Mesenchymal stem cell (in vitro differentiated cells and primary cell): Measurements from ENCODE around the gene UBE2L3.
"Not testable (repeated sequence)": the region's sequence is repeated elsewhere in the genome, so short reads cannot be mapped to it uniquely, and the experiment has no call there.

Experiments
- DNase-seq: peaks from one replicate; pipeline ENCODE4 v3.0.0-alpha.2; 2013
- H2AFZ ChIP-seq: one replicate; pipeline ENCODE4 v1.6.1; 2013; ENCODE audit warnings: low read depth, mild to moderate bottlenecking, control low read depth, inconsistent platforms, low read length, moderate library complexity
- H2AK5ac ChIP-seq: 2 replicates; pipeline ENCODE4 v1.6.1; 2013; ENCODE audit warnings: low read length, moderate library complexity, mild to moderate bottlenecking, inconsistent platforms; ENCODE audit not compliant: severe bottlenecking
- H2BK120ac ChIP-seq: one replicate; pipeline ENCODE4 v1.6.1; 2013; ENCODE audit warnings: low read depth, mild to moderate bottlenecking, inconsistent platforms, low read length, moderate library complexity
- H2BK12ac ChIP-seq, 2 experiments: one replicate each; pipeline ENCODE4 v1.6.1; 2013; ENCODE audit warnings: inconsistent platforms in 2 of 2, low read length in 2 of 2, mild to moderate bottlenecking in 2 of 2, moderate library complexity in 2 of 2, control low read depth in 1 of 2
- H2BK15ac ChIP-seq: one replicate; pipeline ENCODE4 v1.6.1; 2013; ENCODE audit warnings: mild to moderate bottlenecking, low read depth, inconsistent platforms; ENCODE audit not compliant: poor library complexity, severe bottlenecking
- H2BK5ac ChIP-seq: 2 replicates; pipeline ENCODE4 v1.6.1; 2013; ENCODE audit warnings: low read depth, mild to moderate bottlenecking, low read length, control low read depth, inconsistent platforms; ENCODE audit not compliant: poor library complexity, severe bottlenecking
- H3K14ac ChIP-seq, 2 experiments: one replicate each; pipeline ENCODE4 v1.6.1; 2013; ENCODE audit warnings: inconsistent platforms in 2 of 2, low read length in 2 of 2, control low read depth in 1 of 2, mild to moderate bottlenecking in 1 of 2, moderate library complexity in 1 of 2
- H3K18ac ChIP-seq, 2 experiments: one replicate each; pipeline ENCODE4 v1.6.1; 2013; ENCODE audit warnings: inconsistent platforms in 2 of 2, low read length in 2 of 2, control low read depth in 1 of 2, low read depth in 1 of 2, mild to moderate bottlenecking in 1 of 2
- H3K23ac ChIP-seq, 2 experiments: one replicate each; pipeline ENCODE4 v1.6.1; 2013; ENCODE audit warnings: inconsistent platforms in 2 of 2, low read length in 2 of 2, mild to moderate bottlenecking in 2 of 2, moderate library complexity in 2 of 2, control low read depth in 1 of 2
- H3K27ac ChIP-seq: 2 replicates; pipeline ENCODE4 v1.5.1; 2013; ENCODE audit warnings: mild to moderate bottlenecking, moderate library complexity, low read length, control low read depth, inconsistent platforms; ENCODE audit not compliant: poor library complexity, severe bottlenecking
- H3K27me3 ChIP-seq, 2 experiments: 2 replicates each; pipeline versions ENCODE4 v1.6.1 to v1.7.0; 2013; ENCODE audit warnings: low read length in 2 of 2, mild to moderate bottlenecking in 2 of 2, moderate library complexity in 2 of 2, control low read depth in 1 of 2, inconsistent platforms in 1 of 2; ENCODE audit not compliant: control insufficient read depth in 1 of 2, insufficient read depth in 1 of 2
- H3K36me3 ChIP-seq, 2 experiments: 2 replicates each; pipeline versions ENCODE4 v1.6.1 to v1.7.0; 2013; ENCODE audit warnings: low read length in 2 of 2, control low read depth in 1 of 2, inconsistent platforms in 1 of 2, low read depth in 1 of 2, mild to moderate bottlenecking in 1 of 2; ENCODE audit not compliant: insufficient read depth in 2 of 2, control insufficient read depth in 1 of 2
- H3K4ac ChIP-seq, 2 experiments: one replicate each; pipeline ENCODE4 v1.6.1; 2013; ENCODE audit warnings: inconsistent platforms in 2 of 2, low read length in 2 of 2, mild to moderate bottlenecking in 2 of 2, moderate library complexity in 2 of 2, control low read depth in 1 of 2, low read depth in 1 of 2
- H3K4me1 ChIP-seq: 2 replicates; pipeline ENCODE4 v1.6.1; 2013; ENCODE audit warnings: low read depth, low read length, control low read depth; ENCODE audit not compliant: control insufficient read depth, insufficient read depth
- H3K4me2 ChIP-seq: 2 replicates; pipeline ENCODE4 v1.6.1; 2013; ENCODE audit warnings: low read length, mild to moderate bottlenecking, inconsistent platforms; ENCODE audit not compliant: poor library complexity, severe bottlenecking
- H3K4me3 ChIP-seq, 2 experiments: 2 replicates each; pipeline versions ENCODE4 v1.5.1 to v1.7.0; 2013; ENCODE audit warnings: low read length in 2 of 2, mild to moderate bottlenecking in 2 of 2, control low read depth in 1 of 2, low read depth in 1 of 2; ENCODE audit not compliant: insufficient read depth in 1 of 2
- H3K79me1 ChIP-seq: replicated peaks from 2 replicates; pipeline ENCODE4 v1.6.1; 2013; ENCODE audit warnings: mild to moderate bottlenecking, control low read depth, low read length, inconsistent platforms; ENCODE audit not compliant: poor library complexity, severe bottlenecking
- H3K9ac ChIP-seq: 2 replicates; pipeline ENCODE4 v1.7.0; 2013; ENCODE audit warnings: mild to moderate bottlenecking, low read length, moderate library complexity
- H3K9me3 ChIP-seq: 2 replicates; pipeline ENCODE4 v1.7.0; 2013; ENCODE audit warnings: mild to moderate bottlenecking, low read length; ENCODE audit not compliant: control insufficient read depth
- H4K8ac ChIP-seq: one replicate; pipeline ENCODE4 v1.6.1; 2013; ENCODE audit warnings: inconsistent platforms, mild to moderate bottlenecking, low read length, moderate library complexity
- H4K91ac ChIP-seq: one replicate; pipeline ENCODE4 v1.6.1; 2013; ENCODE audit warnings: mild to moderate bottlenecking, low read length, inconsistent platforms
- WGBS: methylation state at CpG from one replicate; pipeline ENCODE4 v1.1.7; 2013; ENCODE audit warnings: mixed read lengths; 5-methylcytosine and 5-hydroxymethylcytosine counted together

UBE2L3 gene

GRCh38 chr22:21645513-21645912, 78.0 kb downstream of the UBE2L3 start:
- H3K36me3 ChIP-seq: peaks cover 3 to 26% of the 10 kb centered on the region in 2 experiments
- not testable (repeated sequence) for H3K27ac ChIP-seq, H2BK12ac ChIP-seq, H3K27me3 ChIP-seq, H2BK5ac ChIP-seq, H3K14ac ChIP-seq, H3K4me2 ChIP-seq, H2BK120ac ChIP-seq, H2AFZ ChIP-seq, H4K91ac ChIP-seq, H3K4me3 ChIP-seq, H3K9ac ChIP-seq, H2BK15ac ChIP-seq, H4K8ac ChIP-seq, H3K4ac ChIP-seq, DNase-seq, H2AK5ac ChIP-seq, H3K9me3 ChIP-seq, H3K23ac ChIP-seq, H3K18ac ChIP-seq
- peaks cover 17% of the 10 kb centered on the region for H3K4me1 ChIP-seq
- WGBS: 94% methylated on average over 5 of the region's 6 CpGs
- H3K79me1 ChIP-seq: peaks cover 20% of the 10 kb centered on the region

DNA sequence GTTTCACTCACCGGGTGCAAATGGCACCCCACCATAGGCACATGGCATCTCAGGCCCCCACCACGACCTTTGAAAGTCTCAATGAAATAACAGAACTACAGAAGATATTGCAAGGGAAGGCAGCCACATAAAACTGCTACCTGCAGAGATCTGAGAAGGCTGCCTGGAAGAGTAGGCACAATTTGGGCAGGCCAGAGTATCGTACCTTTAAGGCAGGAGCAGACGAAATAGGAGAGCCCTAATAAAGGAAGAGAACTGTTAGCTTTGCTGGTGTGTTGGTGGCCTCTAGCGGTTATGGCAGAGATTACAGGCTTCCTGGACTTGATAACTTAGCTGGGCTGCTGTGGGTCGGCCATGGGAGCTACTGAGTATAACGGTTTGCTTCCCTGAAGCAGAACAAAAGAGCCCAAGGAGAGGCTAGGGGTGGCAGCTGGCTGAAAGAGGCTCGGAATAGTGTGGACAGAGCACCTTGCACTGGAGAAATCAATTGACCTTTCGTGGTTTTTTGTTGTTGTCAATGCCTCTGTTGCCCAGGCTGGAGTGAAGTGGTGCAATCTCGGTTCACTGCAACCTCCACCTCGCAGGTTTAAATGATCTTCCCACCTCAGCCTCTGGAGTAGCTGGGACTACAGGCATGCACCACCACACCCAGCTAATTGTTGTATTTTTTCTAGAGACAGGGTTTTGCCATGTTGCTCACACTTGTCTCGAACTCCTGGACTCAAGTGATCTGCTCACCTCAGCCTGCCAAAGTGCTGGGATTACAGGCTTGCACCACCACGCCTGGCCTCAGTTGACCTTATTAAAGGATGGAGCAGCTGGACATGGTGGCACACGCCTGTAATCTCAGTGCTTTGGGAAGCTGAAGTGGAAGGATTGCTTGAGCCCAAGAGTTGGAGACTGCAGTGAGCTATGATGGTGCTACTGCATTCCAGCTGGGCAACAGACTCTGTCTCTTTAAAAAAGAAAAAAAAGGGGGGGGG, 79.4 kb downstream of the UBE2L3 start:
- no peak overlapping the region for H2AFZ ChIP-seq
- H3K4me3 ChIP-seq: no peak overlapping the region
- no peak overlapping the region for H2AK5ac ChIP-seq
- H2BK15ac ChIP-seq: no peak overlapping the region
- H4K91ac ChIP-seq: no peak overlapping the region
- H3K23ac ChIP-seq: peak overlapping the region in 1 of 2 experiments; percentile 26
- no peak overlapping the region for H3K4ac ChIP-seq
- no peak overlapping the region for H2BK12ac ChIP-seq
- no peak overlapping the region for H2BK5ac ChIP-seq
- H3K36me3 ChIP-seq: peaks cover 3 to 26% of the 10 kb centered on the region in 2 experiments
- H3K9me3 ChIP-seq: no peaks in the 10 kb centered on the region
- peaks cover 20% of the 10 kb centered on the region for H3K79me1 ChIP-seq
- no peak overlapping the region for H3K9ac ChIP-seq
- no peak overlapping the region for H3K4me2 ChIP-seq
- no peaks in the 10 kb centered on the region for H3K27me3 ChIP-seq
- no peak overlapping the region for H3K14ac ChIP-seq
- DNase-seq: peak; percentile 84
- H3K27ac ChIP-seq: no peak overlapping the region
- no peak overlapping the region for H2BK120ac ChIP-seq
- H3K18ac ChIP-seq: no peak overlapping the region
- peak overlapping the region; percentile 79 for H4K8ac ChIP-seq
- peaks cover 21% of the 10 kb centered on the region for H3K4me1 ChIP-seq
- WGBS: 49% methylated on average over 14 of the region's 14 CpGs

DNA sequence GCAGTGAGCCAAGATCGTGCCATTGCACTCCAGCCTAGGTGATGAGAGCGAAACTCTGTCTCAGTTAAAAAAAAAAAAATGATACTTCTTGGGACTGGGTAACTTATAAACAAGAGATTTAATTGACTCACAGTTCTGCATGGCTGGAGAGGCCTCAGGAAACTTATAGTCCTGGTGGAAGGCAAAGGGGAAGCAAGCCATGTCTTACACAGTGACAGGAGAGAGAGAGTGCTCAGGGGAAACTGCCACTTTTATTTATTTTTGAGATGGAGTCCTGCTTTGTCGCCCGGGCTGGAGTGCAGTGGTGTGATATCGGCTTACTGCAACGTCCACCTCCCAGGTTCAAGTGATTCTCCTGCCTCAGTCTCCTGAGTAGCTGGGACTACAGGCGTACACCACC, 82.8 kb downstream of the UBE2L3 start:
- H2BK12ac ChIP-seq: no peak overlapping the region
- no peaks in the 10 kb centered on the region for H3K9me3 ChIP-seq
- no peak overlapping the region for H2AK5ac ChIP-seq
- no peak overlapping the region for H3K18ac ChIP-seq
- no peak overlapping the region for H2AFZ ChIP-seq
- WGBS: 90% methylated on average over 7 of the region's 7 CpGs
- H4K91ac ChIP-seq: no peak overlapping the region
- no peak overlapping the region for H3K23ac ChIP-seq
- no peak overlapping the region for H3K27ac ChIP-seq
- H2BK15ac ChIP-seq: no peak overlapping the region
- H3K79me1 ChIP-seq: peaks cover 17% of the 10 kb centered on the region
- no peak overlapping the region for H3K4me2 ChIP-seq
- no peaks in the 10 kb centered on the region for H3K27me3 ChIP-seq
- no peak overlapping the region for H2BK5ac ChIP-seq
- H3K36me3 ChIP-seq: peaks cover 9 to 25% of the 10 kb centered on the region in 2 experiments
- peaks cover 16% of the 10 kb centered on the region for H3K4me1 ChIP-seq
- no peak overlapping the region for H2BK120ac ChIP-seq
- no peak for DNase-seq
- H3K4ac ChIP-seq: no peak overlapping the region
- no peak overlapping the region for H3K14ac ChIP-seq
- H3K4me3 ChIP-seq: no peak overlapping the region
- H4K8ac ChIP-seq: no peak overlapping the region
- H3K9ac ChIP-seq: no peak overlapping the region

GRCh38 chr22:21650823-21651520, 83.5 kb downstream of the UBE2L3 start:
- no peak overlapping the region for H3K27ac ChIP-seq
- H3K18ac ChIP-seq: no peak overlapping the region
- no peak overlapping the region for H2BK12ac ChIP-seq
- H2AK5ac ChIP-seq: no peak overlapping the region
- H3K9ac ChIP-seq: peak overlapping the region; percentile 85
- H2BK120ac ChIP-seq: no peak overlapping the region
- peaks cover 16% of the 10 kb centered on the region for H3K4me1 ChIP-seq
- H4K8ac ChIP-seq: no peak overlapping the region
- 20% methylated on average over 6 of the region's 6 CpGs for WGBS
- no peak overlapping the region for H3K23ac ChIP-seq
- H4K91ac ChIP-seq: no peak overlapping the region
- peak overlapping the region; percentile 98 for H3K4me2 ChIP-seq
- DNase-seq: no peak
- no peak overlapping the region for H2BK5ac ChIP-seq
- H3K36me3 ChIP-seq: peaks cover 9 to 20% of the 10 kb centered on the region in 2 experiments
- H3K4me3 ChIP-seq: peak overlapping the region in 1 of 2 experiments; percentile 89
- no peak overlapping the region for H2BK15ac ChIP-seq
- H3K4ac ChIP-seq: no peak overlapping the region
- H3K79me1 ChIP-seq: peaks cover 17% of the 10 kb centered on the region
- H3K9me3 ChIP-seq: no peaks in the 10 kb centered on the region
- H3K27me3 ChIP-seq: no peaks in the 10 kb centered on the region
- no peak overlapping the region for H2AFZ ChIP-seq
- no peak overlapping the region for H3K14ac ChIP-seq
